Mesothelial cell of epicardium (in vitro differentiated cells): ENCODE data around the gene NTHL1. TPM values are rescaled to one million over a fixed set of nuclear protein-coding genes. Genes with fewer than 3 reads are reported as not detected.
A peak's percentile ranks its signal among the peaks of the same experiment; 100 is the strongest.

Experiments used
- DNase-seq, 2 experiments: peaks; one replicate each; pipeline ENCODE4 v3.0.0; 2021; ENCODE audit warnings: low spot score in 2 of 2; ENCODE audit not compliant: unreplicated experiment in 2 of 2
- H3K27ac Mint-ChIP-seq: 2 replicates; pipeline ENCODE4 v1.8.0; 2021; ENCODE audit warnings: mixed read lengths
- H3K27me3 Mint-ChIP-seq: 2 replicates; pipeline ENCODE4 v1.8.0; 2021; ENCODE audit warnings: low read depth, mixed read lengths
- H3K36me3 Mint-ChIP-seq: 2 replicates; pipeline ENCODE4 v1.8.0; 2021; ENCODE audit warnings: mixed read lengths
- H3K4me1 Mint-ChIP-seq: 2 replicates; pipeline ENCODE4 v1.8.0; 2021; ENCODE audit warnings: mixed read lengths
- H3K4me3 Mint-ChIP-seq: 2 replicates; pipeline ENCODE4 v1.8.0; 2021; ENCODE audit warnings: mild to moderate bottlenecking, moderate library complexity, mixed read lengths
- H3K9me3 Mint-ChIP-seq: 2 replicates; pipeline ENCODE4 v1.8.0; 2021; ENCODE audit warnings: mixed read lengths
- CTCF ChIP-seq: fragments of 200-600 bp; sonication (generic); IDR thresholded peaks from one replicate; pipeline ENCODE4 v1.5.0; 2021; ENCODE audit warnings: antibody characterized with exemption; ENCODE audit not compliant: unreplicated experiment
- total RNA-seq: library from RNA; stranded (reverse); gene quantifications from 3 replicates; pipeline ENCODE4 v1.2.1, GENCODE V29; 2021

NTHL1 gene
- total RNA-seq, 1 donor from 2014 or later, result 29.7 TPM

GRCh38 chr16:2030036-2030435 is 17.6 kb downstream of the NTHL1 start:
- Mint-ChIP-seq H3K36me3 (peaks cover 2% of the 10 kb centered on the region), H3K27ac (no peak overlapping the region), H3K27me3 (no peaks in the 10 kb centered on the region), H3K4me1 (peaks cover 29% of the 10 kb centered on the region), H3K4me3 (no peak overlapping the region), H3K9me3 (no peaks in the 10 kb centered on the region)
- TF ChIP-seq CTCF, result no peak
- no peak for DNase-seq

GRCh38 chr16:2029350-2029749 is 18.3 kb downstream of the NTHL1 start:
- Mint-ChIP-seq H3K4me3 (no peak overlapping the region), H3K36me3 (peaks cover 2% of the 10 kb centered on the region), H3K9me3 (no peaks in the 10 kb centered on the region), H3K27ac (no peak overlapping the region), H3K4me1 (peaks cover 25% of the 10 kb centered on the region), H3K27me3 (no peaks in the 10 kb centered on the region)
- DNase-seq, result no peak
- TF ChIP-seq CTCF, result no peak

- Mint-ChIP-seq H3K4me3 (no peak overlapping the region), H3K4me1 (peaks cover 26% of the 10 kb centered on the region), H3K27me3 (no peaks in the 10 kb centered on the region), H3K9me3 (no peaks in the 10 kb centered on the region), H3K36me3 (peaks cover 2% of the 10 kb centered on the region), H3K27ac (no peak overlapping the region)
- no peak for DNase-seq
- no peak for TF ChIP-seq CTCF
These were observed 18.9 kb downstream of the NTHL1 start for GRCh38 chr16:2028620-2029220.

GRCh38 chr16:2028146-2028545 is 19.5 kb downstream of the NTHL1 start:
- Mint-ChIP-seq H3K4me1 (peaks cover 24% of the 10 kb centered on the region), H3K27me3 (no peaks in the 10 kb centered on the region), H3K36me3 (peaks cover 2% of the 10 kb centered on the region), H3K9me3 (no peaks in the 10 kb centered on the region), H3K4me3 (peak overlapping the region; percentile 79), H3K27ac (no peak overlapping the region)
- DNase-seq, result no peak
- no peak for TF ChIP-seq CTCF

- no peaks in the 10 kb centered on the region for H3K9me3 Mint-ChIP-seq
- no peak for DNase-seq
- H3K4me3 Mint-ChIP-seq, result peak overlapping the region; percentile 79
- peak overlapping the region; percentile 39 for H3K27ac Mint-ChIP-seq
- no peak for TF ChIP-seq CTCF
- peaks cover 6% of the 10 kb centered on the region for H3K27me3 Mint-ChIP-seq
- H3K4me1 Mint-ChIP-seq, result peaks cover 29% of the 10 kb centered on the region
- peaks cover 2% of the 10 kb centered on the region for H3K36me3 Mint-ChIP-seq
These were observed 20.3 kb downstream of the NTHL1 start for GRCh38 chr16:2027024-2028010.
